Mammary epithelial cell (primary cell): ENCODE measurements around the gene HTATSF1.

Experiments
- CTCF ChIP-seq, 2 donors: IDR thresholded peaks in 1 of 2; conservative IDR thresholded peaks in 1 of 2; 2 replicates each; pipeline ENCODE4 v1.5.1; 2011 to 2012; ENCODE audit warnings: inconsistent platforms in 2 of 2, low read length in 2 of 2, mild to moderate bottlenecking in 2 of 2, control low read depth in 1 of 2, low read depth in 1 of 2; ENCODE audit not compliant: insufficient read depth in 1 of 2; ENCODE audit errors: extremely low read depth in 1 of 2
- EZH2 ChIP-seq: IDR thresholded peaks from 2 replicates; pipeline ENCODE4 v1.6.1; 2012; ENCODE audit warnings: low read length, inconsistent platforms, borderline replicate concordance

GRCh38 chrX:136453114-136453513 lies 44.3 kb upstream of the HTATSF1 start:
- no peak for TF ChIP-seq CTCF (conservative IDR thresholded peaks at IDR 0.05 in 1 of 2, IDR thresholded peaks at IDR 0.05 in 1 of 2; ENCODE audit: extremely low read depth in 1 of 2, insufficient read depth in 1 of 2, low read depth in 1 of 2, low read length in 2 of 2)
- no peak for TF ChIP-seq EZH2
